Measurements from ENCODE around the gene RAPGEF2.
"Not testable (repeated sequence)": the region's sequence is repeated elsewhere in the genome, so short reads cannot be mapped to it uniquely, and the experiment has no call there.

Gene RAPGEF2

DNA sequence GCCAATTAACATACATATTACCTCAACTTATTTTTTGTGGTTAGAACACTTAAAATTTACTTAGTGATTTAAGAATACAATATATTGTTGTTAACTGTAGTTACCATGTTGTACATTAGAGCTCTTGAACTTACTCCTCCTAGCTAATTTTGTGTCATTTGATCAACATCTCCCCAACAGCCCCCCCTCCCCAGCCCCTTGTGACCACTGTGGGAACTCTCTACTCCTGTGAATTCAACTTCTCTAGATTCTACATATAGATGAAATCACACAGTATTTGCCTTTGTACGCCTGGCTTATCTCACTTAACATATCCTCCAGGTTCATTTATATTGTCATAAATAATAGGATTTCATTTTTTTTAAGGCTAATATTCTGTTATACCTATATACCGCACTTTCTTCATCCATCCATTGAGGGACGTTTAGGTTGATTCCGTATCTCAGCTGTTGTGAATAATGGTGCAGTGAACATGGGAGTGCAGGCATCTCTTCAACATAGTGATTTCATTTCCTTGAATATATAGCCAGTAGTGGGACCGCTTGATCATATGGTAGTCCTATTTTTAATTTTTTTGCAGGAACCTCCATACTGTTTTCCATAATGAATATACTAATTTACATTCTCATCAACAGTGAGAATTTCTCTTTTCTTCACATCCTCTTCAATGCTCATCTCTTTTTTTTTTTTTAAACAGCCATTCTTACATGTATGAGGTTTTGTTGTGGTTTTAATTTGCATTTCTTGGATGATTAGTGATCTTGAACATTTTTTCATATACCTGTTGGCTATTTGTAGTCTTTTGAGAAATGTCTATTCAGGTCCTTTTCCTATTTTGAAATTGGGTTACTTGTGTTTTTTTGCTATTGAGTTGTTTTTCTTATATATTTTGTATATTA, 66.8 kb downstream of the RAPGEF2 start:
- no peak for DNase-seq

- no peak for DNase-seq
These were observed 68.4 kb downstream of the RAPGEF2 start for GRCh38 chr4:159171287-159171686.

DNA sequence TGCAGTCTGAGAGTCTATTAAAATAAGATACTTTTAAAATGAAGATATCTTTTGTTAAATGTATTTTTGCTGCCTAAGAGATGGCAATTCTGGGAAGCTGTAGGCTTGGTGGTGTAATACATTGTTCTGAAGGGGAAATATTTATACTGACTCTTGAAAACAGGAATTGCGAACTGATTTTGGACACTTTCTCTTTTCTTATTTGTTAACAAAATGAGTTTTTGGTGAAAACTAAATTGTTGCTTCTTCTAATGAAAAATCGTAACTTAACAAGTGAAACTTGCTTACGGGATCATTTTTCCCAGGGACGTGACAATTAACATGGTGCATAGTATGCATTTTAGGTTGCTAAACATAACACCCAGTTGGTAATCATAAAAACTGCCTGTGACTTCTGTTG, 71.0 kb downstream of the RAPGEF2 start:
- no peak for DNase-seq

DNA sequence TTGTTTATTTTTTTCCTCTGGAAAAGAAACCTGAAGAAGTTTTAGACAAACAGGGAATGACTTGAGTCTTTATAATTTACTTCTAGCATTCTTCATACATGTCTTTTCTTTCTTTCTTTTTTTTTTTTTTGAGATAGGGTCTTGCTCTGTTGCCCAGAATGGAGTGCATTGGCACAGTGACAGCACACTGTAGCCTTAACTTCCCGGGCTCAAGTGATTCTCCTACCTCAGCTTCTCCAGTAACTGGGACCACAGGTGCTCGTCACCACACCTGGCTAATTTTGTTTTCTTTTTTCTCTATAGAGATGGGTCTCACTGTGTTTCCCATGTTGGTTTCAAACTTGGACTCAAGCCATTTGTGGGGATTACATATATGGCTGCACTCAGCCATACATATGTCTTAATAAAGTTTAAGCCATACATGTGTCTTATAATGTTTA, 71.8 kb downstream of the RAPGEF2 start:
- DNase-seq = no peak

GRCh38 chr4:159175085-159175988, 72.5 kb downstream of the RAPGEF2 start:
- peak; percentile 45 for DNase-seq

GRCh38 chr4:159175989-159176375, 73.1 kb downstream of the RAPGEF2 start:
- DNase-seq = no peak

DNA sequence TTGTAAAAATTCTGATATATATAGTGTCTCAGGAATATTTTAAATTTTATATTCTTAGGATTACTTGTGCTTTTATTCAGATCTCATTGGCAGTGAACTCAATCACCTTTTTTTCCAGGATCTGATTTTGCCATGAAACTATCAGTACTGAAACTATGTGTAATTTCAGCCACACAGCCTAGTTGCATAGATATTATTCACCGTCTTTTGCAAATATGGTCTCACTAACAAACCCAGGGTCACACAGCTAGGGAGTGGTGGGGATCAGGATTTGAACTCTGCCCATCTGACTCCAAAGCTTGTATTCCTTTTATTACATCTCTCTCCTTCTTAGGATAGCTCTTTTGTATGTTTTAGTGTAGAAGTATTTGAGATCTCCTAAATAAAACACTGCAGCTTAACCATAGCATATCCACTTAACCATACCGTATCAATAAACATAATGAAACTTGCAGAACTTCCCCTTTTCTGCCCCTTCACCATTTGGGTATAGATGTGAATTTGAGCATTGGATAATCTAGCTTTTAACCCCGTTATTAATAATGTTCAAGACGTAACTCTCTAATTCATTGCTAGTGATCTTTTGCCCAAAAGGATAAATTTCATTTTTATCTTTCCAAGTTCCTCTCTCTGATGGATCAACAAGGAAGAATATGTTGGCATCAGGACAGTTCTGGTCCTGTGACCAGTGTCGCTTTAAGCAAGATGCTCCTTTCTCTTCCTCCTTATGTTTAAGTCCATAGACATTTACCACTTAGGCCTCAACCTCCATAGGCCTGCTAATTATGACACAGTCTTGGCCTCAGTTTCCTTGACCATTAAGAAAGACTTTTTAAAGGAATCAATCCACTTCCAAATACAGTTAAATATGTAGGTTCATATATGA, 74.6 kb downstream of the RAPGEF2 start:
- DNase-seq = no peak

GRCh38 chr4:159178151-159178546, 75.3 kb downstream of the RAPGEF2 start:
- no peak for DNase-seq

- DNase-seq = no peak
These were observed 76.4 kb downstream of the RAPGEF2 start for GRCh38 chr4:159178979-159179969.

GRCh38 chr4:159183885-159184605, 81.2 kb downstream of the RAPGEF2 start:
- DNase-seq = not testable (repeated sequence)

DNA sequence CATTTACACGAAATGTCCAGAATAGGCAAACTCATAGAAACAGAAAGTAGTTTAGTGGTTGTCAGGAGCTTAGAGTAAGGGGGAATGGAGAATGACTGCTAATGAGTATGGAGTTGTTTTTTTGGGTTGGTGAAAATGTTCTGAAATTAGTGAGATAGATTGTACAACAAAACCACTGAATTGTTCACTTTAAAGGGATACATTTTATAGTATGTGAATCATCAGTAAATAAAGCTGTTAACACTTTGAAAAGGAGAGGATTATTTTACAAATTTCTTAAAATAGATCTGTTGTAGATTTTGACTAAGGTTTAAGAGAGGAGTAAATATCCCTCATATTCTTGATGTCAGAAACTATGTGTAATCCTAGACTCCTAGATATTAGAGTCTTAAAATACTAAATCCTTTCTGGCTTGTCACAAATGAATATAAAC, 82.7 kb downstream of the RAPGEF2 start:
- no peak for DNase-seq

DNA sequence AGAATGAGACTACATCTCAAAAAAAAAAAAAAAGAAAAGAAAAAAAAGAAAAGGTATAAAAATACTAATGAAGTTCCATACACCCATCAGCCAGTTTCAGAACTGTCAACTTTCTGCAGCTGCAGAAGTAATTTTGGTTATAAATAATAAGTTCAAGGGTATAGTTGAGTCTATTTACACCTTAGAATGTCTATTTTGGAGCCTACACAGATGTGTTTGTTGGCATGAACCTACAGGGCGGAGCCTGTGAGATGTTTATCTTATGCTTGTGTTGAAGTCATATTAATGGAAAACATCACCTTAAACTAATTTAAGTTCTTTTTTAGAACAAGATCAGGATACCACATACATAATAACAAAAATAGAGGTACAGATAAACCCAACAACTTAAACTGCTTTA, 85.8 kb downstream of the RAPGEF2 start:
- DNase-seq = no peak

- no peak for DNase-seq
These were observed 87.8 kb downstream of the RAPGEF2 start for GRCh38 chr4:159190651-159191050.

DNA sequence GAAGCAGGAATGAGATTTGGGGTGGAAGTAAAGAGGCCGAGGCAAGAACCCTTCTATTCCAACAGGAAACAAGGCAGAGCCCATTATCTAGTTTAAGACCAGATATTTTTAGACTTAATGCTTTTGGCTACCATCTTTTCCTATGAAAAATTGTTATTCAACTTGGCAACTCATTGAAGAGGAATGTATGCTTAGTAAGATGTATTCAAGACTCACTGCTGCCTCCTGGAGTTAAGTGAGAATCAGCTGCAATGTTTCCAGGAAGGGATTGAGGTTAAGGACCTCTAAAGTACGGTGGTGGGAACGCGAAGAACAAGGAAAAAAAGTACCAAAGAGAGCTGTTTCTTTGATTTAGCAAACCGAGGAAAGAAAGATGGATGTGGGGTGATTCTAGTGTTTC, 89.1 kb downstream of the RAPGEF2 start:
- no peak for DNase-seq

DNA sequence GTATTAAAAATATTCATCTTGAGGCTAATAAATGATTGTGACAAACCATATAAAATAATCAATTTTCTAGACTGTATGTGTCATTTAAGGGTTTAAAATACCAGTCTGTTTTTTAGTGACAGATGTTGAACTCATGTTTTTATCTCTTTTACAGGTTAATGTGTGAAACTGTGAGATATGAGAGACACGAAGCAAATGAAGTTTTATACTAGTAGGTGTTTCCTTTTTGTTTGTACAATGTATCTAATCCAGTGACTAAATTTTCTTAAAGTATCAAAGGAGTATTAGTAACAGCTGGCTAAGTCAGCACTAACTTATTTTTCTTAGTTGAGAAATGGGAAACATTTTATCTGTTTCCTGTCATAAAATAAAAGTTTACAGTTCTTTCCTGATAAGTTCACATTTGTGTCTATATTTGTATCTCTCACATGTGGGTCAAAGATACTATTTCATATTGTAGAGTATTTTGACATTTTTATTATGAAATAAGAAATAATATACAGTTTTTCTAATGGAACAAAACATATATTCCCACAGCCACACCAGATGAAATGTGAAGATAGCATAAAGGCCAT, 90.3 kb downstream of the RAPGEF2 start:
- DNase-seq = no peak

GRCh38 chr4:159195361-159195769, 92.5 kb downstream of the RAPGEF2 start:
- DNase-seq = no peak

- DNase-seq = no peak
These were observed 94.5 kb downstream of the RAPGEF2 start for GRCh38 chr4:159197260-159197884.

GRCh38 chr4:159197885-159198269, 95.0 kb downstream of the RAPGEF2 start:
- DNase-seq = no peak

DNA sequence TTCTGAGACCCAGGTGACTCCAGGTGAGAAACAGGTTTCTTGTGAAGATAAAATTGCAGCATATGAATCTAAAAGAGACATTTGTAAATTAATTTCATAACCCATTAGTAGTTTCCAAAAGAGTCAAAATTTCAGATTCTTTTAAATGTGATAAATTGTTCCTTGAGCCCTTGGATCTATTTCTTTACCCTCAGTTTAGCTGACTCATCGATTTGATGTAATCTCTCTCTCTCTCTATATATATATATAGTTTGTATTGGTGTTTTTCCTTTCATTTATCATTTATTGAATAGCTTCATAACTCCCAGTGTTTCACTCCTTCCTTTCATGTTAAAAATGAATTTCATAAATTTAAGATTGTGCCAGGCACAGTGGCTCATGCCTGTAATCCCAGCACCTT, 96.9 kb downstream of the RAPGEF2 start:
- no peak for DNase-seq

- DNase-seq = no peak
These were observed 98.3 kb downstream of the RAPGEF2 start for GRCh38 chr4:159201168-159201567.

Data from NCI-H1105 treated with DMSO at 0.1 percent for 48 hours (cell line).